Cardiac muscle cell (in vitro differentiated cells and primary cell): ENCODE data around the gene ARHGEF3. TPM values are rescaled to one million over a fixed set of nuclear protein-coding genes. Genes with fewer than 3 reads are reported as not detected.
"Not testable (repeated sequence)": the region's sequence is repeated elsewhere in the genome, so short reads cannot be mapped to it uniquely, and the experiment has no call there.

Source experiments
- DNase-seq, 2 donors: peaks; one replicate each; pipeline versions ENCODE4 v3.0.0 to v3.0.0-alpha.2; 2010 to 2017; ENCODE audit warnings: low read depth in 1 of 2, low spot score in 1 of 2
- H3K27ac ChIP-seq: fragments of 200-600 bp; sonication (generic); 2 replicates; pipeline ENCODE4 v1.5.1; 2016
- H3K27me3 ChIP-seq: fragments of 200-600 bp; sonication (generic); 2 replicates; pipeline ENCODE4 v1.6.0; 2016; ENCODE audit warnings: control low read depth
- H3K36me3 ChIP-seq: fragments of 200-600 bp; sonication (generic); 2 replicates; pipeline ENCODE4 v1.5.1; 2016; ENCODE audit warnings: control low read depth
- H3K4me1 ChIP-seq: fragments of 200-600 bp; sonication (generic); 2 replicates; pipeline ENCODE4 v1.8.1; 2017; ENCODE audit warnings: low read depth, mild to moderate bottlenecking, mixed run types
- H3K4me3 ChIP-seq: fragments of 200-600 bp; sonication (generic); 2 replicates; pipeline ENCODE4 v1.5.1; 2016; ENCODE audit warnings: mild to moderate bottlenecking
- H3K9me3 ChIP-seq: fragments of 200-600 bp; sonication (generic); 2 replicates; pipeline ENCODE4 v1.5.1; 2017; ENCODE audit warnings: low read depth, mild to moderate bottlenecking, control low read depth
- CTCF ChIP-seq: IDR thresholded peaks from 2 replicates; pipeline ENCODE4 v1.5.1; 2012; ENCODE audit warnings: low read depth, mild to moderate bottlenecking, low read length
- polyA plus RNA-seq: library from polyadenylated mRNA; unstranded; fragments of >200 nt; fragmentation: Nextera tagmentation; extraction: Ambion mirVana; gene quantifications from 2 replicates; pipeline ENCODE4 v1.2.1, GENCODE V29; 2016
- total RNA-seq: library from RNA; depleted of rRNA; stranded (reverse); fragments of >200 nt; gene quantifications from 2 replicates; pipeline ENCODE4 v1.2.3, GENCODE V29; 2016

ARHGEF3 gene
- total and polyA plus RNA-seq, 2 experiments from 2014 or later = 9.3 to 12.8 TPM

DNA sequence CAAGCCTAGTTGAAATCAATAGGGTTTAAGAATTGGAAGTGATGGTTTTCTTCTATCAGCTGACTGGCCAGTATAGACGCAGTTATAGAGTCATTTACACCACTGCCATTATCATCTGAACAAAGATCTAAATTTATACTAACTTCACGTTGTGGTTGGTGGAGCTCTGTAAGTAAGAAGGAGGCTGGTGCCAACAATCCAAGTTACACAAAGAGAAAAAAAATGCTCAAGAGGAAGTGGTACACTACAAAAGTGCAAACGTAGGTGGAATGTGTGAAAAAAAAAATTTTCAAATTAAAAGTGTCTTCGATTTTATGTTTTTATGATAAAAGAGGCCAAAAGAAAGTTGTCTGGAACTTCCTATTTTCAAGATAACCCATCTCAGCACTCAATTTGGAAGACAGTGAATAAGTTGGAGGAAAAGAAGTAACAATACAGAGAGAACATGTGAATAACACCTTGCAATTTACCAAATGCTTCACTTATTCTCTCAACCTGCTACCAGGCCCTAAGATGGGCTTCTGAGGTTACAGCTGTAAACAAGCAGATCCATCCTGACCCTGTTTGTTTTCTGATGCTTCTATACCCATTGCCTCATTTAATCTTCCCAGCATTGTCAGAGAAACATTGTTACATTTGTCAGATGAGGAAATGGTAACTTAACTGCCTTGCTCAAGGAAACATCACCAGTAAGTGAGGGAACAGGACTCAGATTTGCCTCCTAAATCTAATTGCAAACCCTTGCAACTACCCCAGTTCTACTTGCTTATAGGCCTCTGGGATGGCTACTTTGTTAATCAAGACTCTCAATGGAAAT lies 106.7 kb downstream of the ARHGEF3 start:
- TF ChIP-seq CTCF = no peak
- H3K27me3 ChIP-seq = no peaks in the 10 kb centered on the region
- no peak overlapping the region for H3K27ac ChIP-seq
- H3K36me3 ChIP-seq = no peaks in the 10 kb centered on the region
- DNase-seq = no peak
- H3K4me3 ChIP-seq = no peak overlapping the region
- no peaks in the 10 kb centered on the region for H3K4me1 ChIP-seq
- H3K9me3 ChIP-seq = no peaks in the 10 kb centered on the region

- peak in 1 of 2 donors; percentile 32 for DNase-seq
- TF ChIP-seq CTCF = no peak
- no peak overlapping the region for H3K4me3 ChIP-seq
- H3K9me3 ChIP-seq = no peaks in the 10 kb centered on the region
- H3K36me3 ChIP-seq = no peaks in the 10 kb centered on the region
- no peaks in the 10 kb centered on the region for H3K27me3 ChIP-seq
- H3K27ac ChIP-seq = no peak overlapping the region
- H3K4me1 ChIP-seq = no peaks in the 10 kb centered on the region
Measured at GRCh38 chr3:56693750-56694149, 108.0 kb downstream of the ARHGEF3 start.

DNA sequence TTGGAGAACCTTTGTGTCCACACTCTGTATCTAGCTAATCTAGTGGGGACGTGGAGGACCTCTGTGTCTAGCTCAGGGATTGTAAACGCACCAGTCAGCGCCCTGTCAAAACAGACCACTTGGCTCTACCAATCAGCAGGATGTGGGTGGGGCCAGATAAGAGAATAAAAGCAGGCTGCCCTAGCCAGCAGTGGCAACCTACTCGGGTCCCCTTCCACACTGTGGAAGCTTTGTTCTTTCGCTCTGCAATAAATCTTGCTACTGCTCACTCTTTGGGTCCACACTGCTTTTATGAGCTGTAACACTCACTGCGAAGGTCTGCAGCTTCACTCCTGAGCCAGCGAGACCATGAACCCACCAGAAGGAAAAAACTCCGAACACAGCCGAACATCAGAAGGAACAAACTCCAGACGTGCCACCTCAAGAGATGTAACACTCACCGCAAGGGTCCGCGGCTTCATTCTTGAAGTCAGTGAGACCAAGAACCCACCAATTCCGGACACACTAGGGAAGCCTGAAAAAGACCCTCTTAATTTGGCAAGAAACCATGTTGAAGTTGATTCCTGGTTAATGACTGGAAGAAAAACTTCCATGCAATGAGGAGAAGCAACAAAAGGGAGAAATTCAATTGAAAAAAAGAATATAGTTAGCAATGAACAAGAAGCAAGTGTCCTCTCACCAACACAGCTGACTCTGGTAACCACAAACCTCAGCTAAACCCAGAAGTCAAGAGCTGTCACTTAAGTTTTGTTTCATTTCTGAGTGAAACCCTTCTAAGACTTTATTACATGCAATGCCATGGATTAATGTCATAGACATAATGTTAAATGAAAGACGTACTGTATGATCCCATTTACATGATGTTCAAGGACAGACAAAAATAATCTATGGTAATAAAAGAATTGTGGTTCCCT lies 109.0 kb downstream of the ARHGEF3 start:
- H3K27me3 ChIP-seq, H3K4me3 ChIP-seq, H3K9me3 ChIP-seq, H3K4me1 ChIP-seq, H3K36me3 ChIP-seq, H3K27ac ChIP-seq, DNase-seq: not testable (repeated sequence)

DNA sequence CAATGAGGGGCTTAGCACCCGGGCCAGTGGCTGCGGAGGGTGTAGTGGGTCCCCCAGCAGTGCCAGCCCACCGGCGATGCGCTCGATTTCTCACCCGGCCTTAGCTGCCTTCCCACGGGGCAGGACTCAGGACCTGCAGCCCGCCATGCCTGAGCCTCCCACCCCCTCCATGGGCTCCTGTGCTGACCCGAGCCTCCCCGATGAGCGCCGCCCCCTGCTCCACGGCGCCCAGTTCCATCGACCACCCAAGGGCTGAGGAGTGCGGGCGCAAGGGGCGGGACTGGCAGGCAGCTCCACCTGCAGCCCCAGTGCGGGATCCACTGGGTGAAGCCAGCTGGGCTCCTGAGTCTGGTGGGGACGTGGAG lies 109.8 kb downstream of the ARHGEF3 start:
- H3K9me3 ChIP-seq, H3K27me3 ChIP-seq, H3K27ac ChIP-seq, H3K4me3 ChIP-seq, H3K36me3 ChIP-seq, H3K4me1 ChIP-seq, DNase-seq: not testable (repeated sequence)

DNA sequence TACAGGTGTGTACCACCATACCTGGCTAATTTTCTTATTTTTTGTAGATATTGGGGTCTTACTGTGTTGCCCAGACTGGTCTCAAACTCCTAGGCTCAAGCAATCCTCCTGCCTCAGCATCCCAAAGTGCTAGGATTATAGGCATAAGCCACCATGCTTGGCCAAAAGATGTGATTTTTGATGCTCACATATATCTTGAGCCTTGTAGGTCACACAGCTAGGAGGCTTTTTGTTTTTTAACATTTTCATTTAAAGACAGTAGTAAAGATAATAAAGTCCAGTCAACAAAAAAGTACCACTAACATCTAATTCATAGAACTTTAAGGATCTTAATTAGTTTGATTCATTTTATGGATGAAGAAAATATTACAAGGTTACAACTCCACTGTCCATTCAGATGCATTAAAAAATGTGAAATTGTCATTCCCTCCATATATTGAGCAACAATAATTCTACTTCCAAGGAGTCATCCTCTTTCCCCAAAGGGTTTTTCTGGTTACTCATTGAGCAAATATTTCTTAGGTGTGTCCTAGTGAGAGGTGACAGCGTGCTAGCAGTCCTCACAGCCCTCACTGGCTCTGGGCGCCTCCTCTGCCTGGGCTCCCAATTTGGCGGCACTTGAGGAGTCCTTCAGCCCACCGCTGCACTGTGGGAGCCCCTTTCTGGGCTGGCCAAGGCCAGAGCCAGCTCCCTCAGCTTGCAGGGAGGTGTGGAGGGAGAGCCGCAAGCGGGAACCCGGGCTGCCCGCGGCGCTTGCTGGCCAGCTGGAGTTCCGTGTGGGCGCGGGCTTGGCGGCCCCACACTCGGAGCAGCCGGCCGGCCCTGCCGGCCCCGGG lies 110.4 kb downstream of the ARHGEF3 start:
- DNase-seq = no peak
- no peak for TF ChIP-seq CTCF

GRCh38 chr3:56689303-56689702 lies 112.4 kb downstream of the ARHGEF3 start:
- Histone ChIP-seq H3K9me3 (no peaks in the 10 kb centered on the region), H3K4me3 (no peak overlapping the region), H3K27ac (no peak overlapping the region), H3K36me3 (no peaks in the 10 kb centered on the region), H3K27me3 (no peaks in the 10 kb centered on the region), H3K4me1 (no peaks in the 10 kb centered on the region)
- no peak for TF ChIP-seq CTCF
- no peak for DNase-seq

More for the DNA sequence above, 110.4 kb downstream of the ARHGEF3 start:
- no peaks in the 10 kb centered on the region for H3K36me3 ChIP-seq
- no peaks in the 10 kb centered on the region for H3K9me3 ChIP-seq
- no peak overlapping the region for H3K27ac ChIP-seq
- no peak overlapping the region for H3K4me3 ChIP-seq
- H3K4me1 ChIP-seq = no peaks in the 10 kb centered on the region
- no peaks in the 10 kb centered on the region for H3K27me3 ChIP-seq
